GM19372 (cell line): ENCODE measurements around the gene BCOR.

Experiments used
- ATAC-seq: cut with Tn5 transposase; IDR thresholded peaks from one replicate; pipeline ENCODE4 v1.9.1; 2021; ENCODE audit warnings: mild to moderate bottlenecking, low read depth, moderate library complexity; ENCODE audit not compliant: unreplicated experiment

BCOR gene

DNA sequence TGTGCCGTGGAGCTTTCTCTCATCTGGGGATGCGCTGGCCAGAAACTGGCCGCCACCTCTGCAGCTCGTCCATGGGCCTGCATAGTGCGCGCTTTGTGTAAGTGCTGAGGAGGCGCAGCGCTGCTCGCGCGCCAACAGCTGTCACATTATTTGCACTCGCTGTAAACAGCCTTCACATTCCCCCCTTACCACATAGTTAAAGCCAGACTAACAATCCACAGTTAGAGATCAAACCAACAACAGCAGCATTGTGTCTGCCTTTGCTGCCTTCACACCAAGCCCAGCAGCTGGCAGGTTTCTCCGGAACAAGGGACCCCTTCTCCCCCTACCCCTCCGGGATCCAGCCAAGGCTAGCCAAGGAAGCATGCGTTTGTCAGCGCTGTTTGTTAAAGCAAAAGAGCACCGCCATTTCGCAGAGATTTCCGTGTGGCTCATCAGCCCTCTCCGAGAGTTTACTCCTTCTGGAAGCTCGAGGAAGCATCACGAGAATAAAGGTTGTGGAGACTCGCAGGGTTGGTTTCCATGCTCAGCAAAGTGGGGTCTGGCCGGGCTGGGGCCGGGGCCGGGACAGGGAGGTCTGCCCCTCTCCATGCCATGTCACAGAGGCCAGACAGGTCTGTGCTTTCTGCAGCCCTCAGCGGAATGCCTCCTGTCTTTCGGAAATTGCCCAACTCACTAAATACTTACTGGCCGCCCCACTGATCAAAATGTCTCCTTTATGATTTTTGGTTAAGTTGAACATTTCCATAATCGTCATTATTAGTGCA, 11.0 kb downstream of the BCOR start:
- no peak for ATAC-seq

GRCh38 chrX:40085714-40086113, 12.0 kb downstream of the BCOR start:
- ATAC-seq: no peak

DNA sequence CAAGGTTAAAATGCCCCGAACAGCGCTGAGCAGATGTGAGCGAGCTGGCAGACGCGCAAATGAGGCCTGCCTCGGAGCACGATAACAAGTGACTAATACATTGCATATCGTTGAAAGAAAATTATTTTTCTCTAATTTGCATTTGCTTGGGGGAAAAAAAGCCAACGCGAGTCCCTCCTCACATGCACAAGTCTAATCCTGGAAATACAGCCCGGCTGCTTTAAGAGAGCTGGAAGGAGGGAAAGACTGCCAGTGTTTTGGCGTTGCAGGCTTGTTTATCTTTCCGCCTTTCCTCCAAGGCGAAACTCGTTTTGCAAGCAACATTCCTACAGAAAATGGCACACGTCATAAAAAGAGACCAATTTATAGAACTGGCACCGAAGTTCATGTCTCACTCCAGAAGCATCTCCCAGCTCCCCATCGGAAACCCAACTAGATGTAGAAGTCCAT, 12.6 kb downstream of the BCOR start:
- ATAC-seq: no peak

DNA sequence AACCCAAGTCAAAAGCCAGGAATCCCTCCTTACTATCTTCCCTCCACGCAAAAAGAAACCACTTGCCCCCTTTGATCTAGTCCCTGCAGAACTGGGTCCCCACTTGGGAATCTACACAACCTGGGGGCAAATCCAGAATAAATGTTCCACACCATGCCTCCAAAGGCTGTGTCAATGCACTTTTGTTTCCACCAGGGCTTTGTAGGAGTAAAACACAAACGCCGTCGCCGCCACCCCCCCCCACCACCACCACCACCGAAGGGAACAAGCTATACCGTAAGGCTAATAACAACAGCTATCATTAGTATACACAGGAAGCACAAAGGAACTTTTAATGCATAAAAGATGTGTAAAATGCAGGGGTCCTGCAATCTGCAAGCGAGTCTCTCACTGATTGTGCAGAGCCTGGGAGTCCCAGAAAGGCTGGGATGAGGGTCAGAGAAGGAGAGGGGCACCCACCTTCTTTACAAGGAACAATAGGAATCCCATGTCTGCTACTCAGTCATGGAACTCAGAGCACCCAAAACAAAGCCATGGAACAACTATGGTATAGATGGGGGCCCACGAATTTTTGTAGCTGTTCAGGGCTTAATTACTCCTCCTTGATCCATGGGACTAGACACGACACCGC, 13.2 kb downstream of the BCOR start:
- no peak for ATAC-seq

DNA sequence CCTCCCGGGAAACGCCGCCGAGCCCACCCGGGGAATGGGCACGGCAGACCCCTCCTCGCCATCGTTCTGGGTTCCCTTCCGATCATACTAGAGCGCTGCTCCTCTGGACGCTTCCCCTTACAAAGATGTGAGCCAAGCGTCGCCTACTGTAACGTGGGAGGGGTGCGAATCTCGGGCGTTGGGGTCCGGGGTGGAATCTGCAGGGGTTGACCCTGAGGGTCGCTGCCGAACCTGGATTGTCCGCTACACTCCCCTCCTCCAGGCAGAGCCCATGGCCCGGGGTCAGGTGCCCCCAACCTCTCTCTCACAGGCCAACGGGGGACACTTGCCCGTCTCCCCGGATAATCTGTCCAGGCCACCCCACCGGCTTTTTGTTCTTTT, 13.8 kb downstream of the BCOR start:
- no peak for ATAC-seq

DNA sequence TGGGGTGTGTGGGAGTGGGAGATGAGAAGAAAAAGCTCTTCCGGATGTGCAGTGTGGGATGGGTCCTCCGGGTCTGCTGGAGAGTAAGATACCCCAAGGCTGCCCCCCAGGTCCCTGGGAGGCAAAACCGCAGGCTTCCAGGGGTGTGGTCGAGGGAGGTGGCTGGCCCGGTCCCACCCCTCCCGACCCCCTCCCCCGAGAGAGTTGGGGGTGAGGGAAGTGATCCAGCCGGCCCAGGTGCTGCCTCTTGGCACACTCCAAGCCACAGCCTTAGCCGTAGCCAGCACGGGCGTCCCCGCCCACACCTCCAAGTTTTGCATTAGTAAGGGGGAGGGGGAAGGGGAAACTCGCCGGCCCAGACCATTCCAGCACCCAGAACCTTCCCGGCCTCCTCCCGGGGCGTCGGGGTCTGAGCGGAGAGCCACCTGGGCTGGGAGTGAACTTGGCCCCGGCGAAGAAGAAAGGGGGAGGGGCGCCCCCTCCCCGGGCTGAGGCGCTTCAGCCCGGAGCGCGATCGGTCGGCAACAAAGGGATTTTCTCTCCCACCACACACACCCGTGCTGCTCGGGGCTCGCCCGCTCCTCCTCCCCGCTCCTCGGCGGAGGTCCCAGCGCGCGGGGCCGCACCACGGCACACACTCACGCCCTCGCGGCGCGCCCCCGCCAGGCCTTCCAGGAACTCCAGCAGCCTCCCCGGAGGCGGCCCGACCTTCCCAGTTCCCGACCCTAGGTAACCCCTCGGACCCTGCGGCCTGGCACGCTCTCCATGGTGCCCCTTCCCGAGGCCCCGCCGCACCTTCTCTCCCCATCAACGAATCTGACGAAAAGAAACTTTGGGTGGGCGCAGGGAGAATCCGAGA, 14.4 kb downstream of the BCOR start:
- no peak for ATAC-seq

- no peak for ATAC-seq
Measured at GRCh38 chrX:40082447-40083119, 15.2 kb downstream of the BCOR start.

GRCh38 chrX:40081679-40082068, 16.1 kb downstream of the BCOR start:
- ATAC-seq: no peak

- no peak for ATAC-seq
Measured at GRCh38 chrX:40080894-40081678, 16.7 kb downstream of the BCOR start.

GRCh38 chrX:40079572-40079971, 18.2 kb downstream of the BCOR start:
- no peak for ATAC-seq

DNA sequence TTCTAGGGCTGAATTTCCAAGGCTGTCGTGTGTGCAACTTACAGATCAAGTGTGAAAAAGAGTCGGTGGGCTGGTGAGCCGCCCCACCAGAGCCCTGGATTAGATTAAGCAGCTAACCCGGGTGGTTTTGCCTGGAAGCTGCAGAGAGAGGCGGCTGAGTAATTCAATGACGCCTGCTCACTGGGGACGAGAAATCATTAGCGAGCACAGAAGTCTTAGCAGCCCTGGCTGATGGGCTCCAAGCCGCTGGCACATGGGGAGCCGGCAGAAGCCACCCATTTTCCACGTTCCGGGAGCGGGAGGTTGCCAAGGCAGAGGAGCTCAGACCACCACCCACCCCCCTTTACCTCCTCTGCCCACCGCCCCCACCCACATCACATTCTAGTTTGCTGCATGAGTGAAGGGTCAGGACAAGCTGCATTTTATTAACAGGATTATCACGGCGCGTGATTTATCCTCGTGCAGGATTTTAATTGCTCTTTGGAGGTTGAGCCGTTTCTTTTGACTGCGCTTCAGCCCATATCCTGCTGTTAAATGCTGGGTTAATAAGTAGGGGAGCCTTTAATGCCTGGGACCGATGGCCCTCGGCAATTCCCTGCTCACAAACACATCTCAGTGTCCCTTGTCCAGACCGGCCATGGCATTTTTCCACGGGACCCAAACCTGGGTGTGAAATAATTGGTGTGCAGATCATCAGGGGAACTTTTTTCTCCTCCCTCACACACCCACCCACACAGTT, 19.1 kb downstream of the BCOR start:
- no peak for ATAC-seq

GRCh38 chrX:40077906-40078305, 19.9 kb downstream of the BCOR start:
- no peak for ATAC-seq

DNA sequence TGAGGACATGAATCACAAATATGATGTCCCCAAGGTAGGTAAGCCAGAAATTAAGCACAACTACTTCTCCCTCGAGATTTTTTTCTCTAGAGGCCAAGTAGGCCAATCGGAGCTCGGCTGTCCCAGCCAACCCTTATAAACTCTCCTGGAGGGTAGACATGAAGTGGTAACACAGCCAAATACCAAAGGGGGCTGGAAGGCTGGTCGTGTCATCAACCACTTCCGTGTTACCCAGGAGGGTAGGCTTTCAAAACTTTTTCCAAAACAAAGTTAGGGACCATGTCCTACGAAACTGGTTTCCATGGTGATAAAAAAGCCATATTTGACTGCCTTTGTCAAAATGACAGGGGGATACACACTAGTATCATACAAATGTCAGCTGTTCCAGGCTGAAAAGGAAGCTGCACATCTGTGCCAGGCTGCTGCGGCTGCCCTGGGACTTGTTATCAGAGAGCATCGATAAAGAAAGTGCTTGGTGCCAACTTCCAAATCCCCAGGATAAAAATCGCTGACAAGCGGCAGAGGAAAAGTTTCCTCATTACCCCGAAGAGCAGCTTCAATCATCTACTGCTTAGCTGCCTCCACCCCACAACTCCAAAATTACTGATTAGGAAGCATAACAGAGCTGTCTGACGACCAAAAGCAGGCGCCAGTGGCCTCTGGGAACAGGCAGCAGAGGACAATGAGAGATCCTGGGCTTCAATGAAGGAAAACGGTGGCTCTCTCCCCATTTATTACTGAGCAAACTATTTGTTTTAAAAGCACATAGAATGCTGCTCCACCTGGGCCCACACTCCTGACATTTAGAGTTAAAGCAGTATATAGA, 20.8 kb downstream of the BCOR start:
- no peak for ATAC-seq

DNA sequence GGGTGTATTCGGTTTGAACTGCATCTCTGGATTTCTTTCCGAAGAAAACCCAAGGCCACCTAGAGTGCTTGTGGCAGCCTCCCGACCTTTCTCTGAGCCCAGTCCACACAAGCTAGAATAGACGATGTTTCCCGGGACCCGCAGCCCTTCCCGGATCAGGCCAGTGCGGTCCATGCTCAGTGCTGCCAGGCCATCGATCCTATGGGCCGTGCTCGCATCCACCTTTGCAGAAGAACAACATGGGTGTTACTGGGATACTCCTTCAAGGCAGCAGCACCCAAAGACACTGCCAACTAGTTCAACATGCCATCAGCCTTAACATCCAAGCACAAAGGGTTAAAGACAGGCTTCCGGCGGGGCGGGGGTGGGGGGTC, 22.8 kb downstream of the BCOR start:
- ATAC-seq: no peak

- no peak for ATAC-seq
Measured at GRCh38 chrX:40074080-40074958, 23.4 kb downstream of the BCOR start.

DNA sequence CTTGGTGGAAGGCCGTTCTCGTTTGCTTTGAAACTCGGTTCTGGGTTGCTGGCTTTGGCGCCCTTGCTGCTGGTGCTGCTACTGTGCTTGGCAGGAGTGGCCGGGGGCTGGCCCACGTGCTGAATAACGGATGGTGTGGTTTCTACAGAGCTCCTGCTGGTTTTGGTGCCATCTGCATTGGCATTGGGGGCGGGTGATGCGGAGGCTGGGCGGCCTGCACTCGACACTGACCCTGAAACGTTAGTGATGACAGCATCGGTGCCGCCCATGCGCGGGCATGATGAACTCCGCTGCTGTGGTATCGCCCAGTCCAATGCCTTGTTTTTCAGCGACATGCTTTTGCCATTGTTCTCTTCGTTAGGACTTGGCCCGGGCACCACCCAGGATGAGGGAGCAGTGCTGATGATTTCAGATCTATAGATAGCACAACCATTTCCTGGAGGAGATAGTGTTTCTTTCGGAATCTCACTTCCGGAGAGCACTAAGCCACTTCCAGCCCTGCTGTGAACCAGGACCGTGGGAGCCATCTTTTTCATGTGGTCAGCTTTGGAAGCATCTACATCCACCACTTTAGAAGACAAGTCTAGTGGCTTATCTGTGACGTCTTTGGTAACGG, 24.2 kb downstream of the BCOR start:
- no peak for ATAC-seq

DNA sequence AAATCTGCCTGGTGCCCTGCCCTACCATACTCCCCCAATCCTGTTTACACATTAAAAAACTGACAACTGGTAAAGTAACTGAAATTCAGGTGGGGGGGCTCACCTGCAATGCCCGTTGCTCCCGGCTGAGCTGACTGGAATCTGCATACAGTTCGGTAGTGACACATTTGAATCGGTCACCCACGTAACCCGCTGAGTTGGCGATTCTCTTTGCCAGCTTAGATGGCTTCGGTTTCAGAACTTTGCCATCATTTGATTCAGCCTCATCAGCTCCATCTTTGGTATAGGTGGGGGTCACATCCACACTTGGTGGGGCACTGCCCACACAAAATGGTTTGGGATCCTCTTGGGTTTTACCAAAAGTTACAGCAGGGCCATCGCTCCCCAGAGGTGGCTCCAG, 25.5 kb downstream of the BCOR start:
- no peak for ATAC-seq
